NCI-H526 (cell line): ENCODE data around the gene CISD1.

Experiments
- DNase-seq, 2 experiments: peaks; one replicate each; lab custom pipeline; 2025; lab: John Stamatoyannopoulos, UW

Gene CISD1

DNA sequence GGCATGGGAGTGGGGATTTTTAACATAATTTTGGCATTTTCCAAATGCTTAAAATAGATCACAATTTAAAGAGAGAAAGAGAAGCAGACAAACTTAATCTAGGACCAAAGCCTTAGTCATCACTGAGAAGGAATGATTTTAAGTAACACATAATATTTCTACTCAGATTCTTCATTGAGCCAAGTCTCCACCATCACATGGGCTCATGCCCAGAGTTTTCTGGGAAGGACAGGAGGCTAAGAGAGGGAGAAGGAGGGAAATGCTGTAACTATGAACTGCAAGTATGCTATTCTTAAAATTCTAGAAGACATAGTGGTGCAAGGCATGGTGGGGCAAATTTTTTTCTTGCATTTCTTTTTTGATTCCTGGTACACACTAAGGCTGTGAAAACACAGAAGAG, 42.1 kb downstream of the CISD1 start:
- DNase-seq = no peak

- DNase-seq = no peak
These were observed 47.9 kb downstream of the CISD1 start for GRCh38 chr10:58316874-58317273.

- DNase-seq = no peak
These were observed 49.4 kb downstream of the CISD1 start for GRCh38 chr10:58318346-58318745.

DNA sequence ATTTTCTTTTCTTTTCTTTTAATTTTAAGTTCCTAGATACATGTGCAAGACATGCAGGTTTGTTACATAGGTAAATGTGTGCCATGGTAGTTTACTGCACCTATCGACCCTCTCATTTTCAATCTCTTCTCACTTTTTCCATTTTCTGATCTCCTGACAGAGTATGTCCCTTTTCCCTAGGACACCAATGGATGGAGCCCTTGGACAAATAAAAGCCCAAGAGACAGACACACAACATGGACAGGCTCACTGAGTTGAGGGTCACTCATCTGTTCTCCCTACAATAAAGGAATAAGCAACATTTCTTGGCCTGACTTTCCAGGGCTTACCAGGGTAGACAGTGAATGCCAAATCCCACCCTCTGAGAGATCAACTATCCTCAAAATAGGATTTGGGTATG, 50.6 kb downstream of the CISD1 start:
- DNase-seq = no peak

GRCh38 chr10:58320351-58321049, 51.5 kb downstream of the CISD1 start:
- peak; percentile 12 to 20 for DNase-seq

DNA sequence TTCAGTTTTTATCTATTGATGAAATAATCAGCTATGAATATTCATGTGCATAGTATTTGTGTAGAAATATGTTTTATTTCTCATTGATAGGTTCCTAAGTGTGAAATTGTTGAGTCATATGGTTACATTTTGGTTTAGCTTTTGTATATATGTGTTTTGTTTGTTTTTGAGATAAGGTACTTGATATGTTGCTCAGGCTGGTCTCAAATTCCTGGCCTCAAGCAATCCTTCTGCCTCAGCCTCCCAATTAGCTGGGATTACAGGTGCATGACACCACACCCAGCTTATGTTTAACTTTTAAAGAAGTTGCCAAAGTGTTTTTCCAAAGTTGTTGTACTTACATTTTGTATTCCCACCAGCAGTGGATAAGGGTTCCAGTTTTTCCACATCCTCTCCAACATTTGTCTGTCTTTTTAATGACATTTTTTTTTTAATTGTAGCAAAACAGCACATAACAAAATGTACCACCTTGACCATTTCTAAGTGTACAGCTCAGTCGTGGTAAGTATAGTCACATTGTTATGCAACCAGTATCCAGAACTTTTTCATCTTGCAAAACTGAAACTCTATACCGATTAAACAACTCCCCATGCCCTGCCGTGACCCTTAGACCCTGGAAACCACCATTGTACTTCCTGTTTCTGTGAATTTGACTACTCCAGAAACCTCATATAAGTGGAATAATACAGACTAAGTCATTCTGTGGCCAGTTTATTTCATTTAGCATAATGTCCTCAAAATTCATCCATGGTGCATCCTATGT, 53.3 kb downstream of the CISD1 start:
- DNase-seq = no peak

DNA sequence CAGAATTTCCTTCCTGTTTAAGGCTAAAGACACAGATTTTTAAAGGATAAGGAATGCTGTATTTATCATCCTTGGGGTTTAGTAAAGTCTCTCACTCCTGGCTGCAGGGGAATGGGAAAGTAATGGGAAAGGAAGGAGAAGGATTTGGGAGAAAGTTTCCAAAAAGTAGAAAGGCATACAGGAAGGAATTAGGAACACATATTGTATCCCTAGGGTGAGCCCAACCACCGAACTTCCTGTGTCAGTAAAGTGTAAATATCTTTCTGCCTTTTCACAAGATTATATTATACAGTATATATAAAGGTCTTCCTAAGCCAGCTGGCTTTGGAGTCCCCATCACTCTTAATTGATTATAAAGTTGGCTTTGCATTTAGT, 53.9 kb downstream of the CISD1 start:
- DNase-seq = no peak

GRCh38 chr10:58326967-58327381, 58.0 kb downstream of the CISD1 start:
- no peak for DNase-seq

- no peak for DNase-seq
These were observed 59.3 kb downstream of the CISD1 start for GRCh38 chr10:58328233-58328632.

DNA sequence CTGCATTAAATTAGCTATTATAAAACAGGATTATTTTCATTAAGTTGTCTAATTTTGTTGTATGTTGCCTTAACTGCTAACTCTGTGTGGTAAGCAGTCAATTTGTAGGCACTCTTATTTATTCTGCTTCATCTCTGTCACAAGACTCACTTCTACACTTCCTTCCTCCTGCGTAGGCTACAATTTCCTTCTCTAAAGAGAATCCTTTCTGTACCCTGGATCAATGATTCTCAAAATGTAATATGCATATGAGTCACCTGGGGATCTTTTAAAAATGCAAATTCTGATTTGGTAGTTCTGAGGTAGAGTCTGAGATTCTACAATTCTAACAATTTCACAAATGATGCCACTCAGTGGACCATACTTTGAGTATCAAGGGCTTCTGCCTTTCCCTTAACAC, 61.5 kb downstream of the CISD1 start:
- no peak for DNase-seq

- DNase-seq = no peak
These were observed 62.7 kb downstream of the CISD1 start for GRCh38 chr10:58331646-58332045.

GRCh38 chr10:58334817-58335305, 65.9 kb downstream of the CISD1 start, which contains the start of gene UBE2D1:
UBE2D1 (plus strand) TSS chr10:58335006; CDS start chr10:58335202, 196 bp downstream.
- peak; percentile 38 to 85 for DNase-seq

DNA sequence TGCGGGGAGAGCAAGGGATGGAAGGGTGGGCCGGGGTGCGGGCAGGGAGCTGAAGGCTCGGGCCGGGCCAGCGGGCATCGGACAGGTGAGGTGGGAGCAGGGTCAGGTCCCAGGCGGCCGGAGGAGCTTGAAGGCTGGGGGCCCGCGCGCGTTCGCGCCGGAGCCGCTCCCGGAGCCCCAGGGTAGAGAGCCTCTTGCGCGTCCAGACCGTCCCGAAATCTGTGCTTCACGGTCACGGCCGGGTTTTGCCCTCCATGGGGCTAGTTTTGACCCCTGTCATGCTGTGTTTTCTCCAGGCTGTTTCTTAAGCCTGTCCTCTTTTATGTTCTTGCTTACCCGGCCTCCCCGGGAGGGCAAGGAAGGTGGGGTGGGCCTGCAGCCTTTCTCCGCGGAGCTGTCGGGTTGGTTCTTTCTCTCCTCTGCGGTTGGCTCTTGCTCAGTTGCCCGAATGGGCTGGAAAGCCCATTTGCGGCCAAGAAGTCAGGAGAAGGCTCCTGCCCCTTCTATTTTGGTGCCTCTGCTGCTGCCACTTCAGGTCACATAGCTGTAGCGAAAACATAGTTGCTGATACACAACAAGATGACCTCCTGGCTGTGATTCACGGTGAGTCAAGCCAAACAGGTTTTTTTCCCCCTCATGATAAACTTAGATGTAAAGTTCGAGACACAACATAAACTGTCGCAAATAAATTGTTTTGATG, 66.5 kb downstream of the CISD1 start:
- DNase-seq = peak in 1 of 2 experiments; percentile 53

- no peak for DNase-seq
These were observed 67.3 kb downstream of the CISD1 start for GRCh38 chr10:58336242-58336641.
